HG03060 (cell line): ENCODE results near the gene KRT6B.

Experiments used
- ATAC-seq: cut with Tn5 transposase; IDR thresholded peaks from one replicate; pipeline ENCODE4 v1.9.1; 2021; ENCODE audit warnings: low read depth, moderate number of reproducible peaks; ENCODE audit not compliant: unreplicated experiment

The KRT6B gene

DNA sequence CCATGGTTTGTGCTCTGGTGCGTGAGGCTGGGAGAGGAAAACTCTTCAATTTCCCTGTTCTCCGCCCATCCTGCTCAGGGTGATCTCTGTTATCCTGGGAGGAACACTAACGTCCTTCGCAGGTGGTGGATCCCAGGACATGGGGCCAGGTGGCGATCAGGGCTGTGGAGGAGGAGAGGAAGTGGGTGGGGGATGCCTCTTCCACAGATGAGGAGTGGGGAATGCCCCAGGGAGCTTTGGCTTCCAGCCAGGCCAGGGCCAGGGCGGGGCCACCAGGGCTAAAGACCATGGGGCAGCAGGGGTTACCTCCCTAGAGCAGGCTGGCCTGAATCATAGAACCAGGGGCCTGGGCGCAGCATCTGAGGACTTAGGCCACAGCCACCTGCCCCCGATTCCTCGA is 14.4 kb downstream of the KRT6B start:
- ATAC-seq = no peak

DNA sequence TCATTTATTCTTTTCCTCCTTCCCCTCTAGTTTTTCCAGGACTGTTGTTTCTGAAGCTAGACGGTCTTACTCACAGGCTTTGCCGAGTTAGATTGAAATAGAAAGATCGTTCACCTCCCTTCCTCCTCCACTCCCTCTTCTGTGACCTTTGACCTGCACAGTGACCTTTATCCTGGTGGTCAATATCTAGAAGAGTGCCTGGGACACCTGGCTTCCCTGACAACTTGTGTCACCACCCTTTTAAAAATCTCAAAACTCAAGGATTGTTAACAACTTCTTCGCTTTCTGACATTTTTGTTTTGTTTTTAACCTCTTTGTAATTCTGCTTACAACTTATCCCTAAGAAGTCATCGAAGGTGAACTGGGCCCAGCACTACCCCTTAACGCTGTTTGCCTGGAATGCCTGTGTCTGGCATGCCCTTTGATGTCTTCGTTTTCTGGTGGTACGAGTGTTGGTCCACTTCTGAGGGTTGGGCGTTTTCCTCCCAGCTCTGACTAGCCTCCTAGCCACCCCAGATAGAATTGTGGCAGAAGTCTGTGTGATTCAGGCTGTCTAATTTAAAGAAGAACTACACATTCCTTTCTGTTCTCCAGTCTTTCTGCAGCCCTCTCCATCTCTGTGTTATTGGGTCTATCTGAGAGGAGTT is 15.0 kb downstream of the KRT6B start:
- no peak for ATAC-seq

DNA sequence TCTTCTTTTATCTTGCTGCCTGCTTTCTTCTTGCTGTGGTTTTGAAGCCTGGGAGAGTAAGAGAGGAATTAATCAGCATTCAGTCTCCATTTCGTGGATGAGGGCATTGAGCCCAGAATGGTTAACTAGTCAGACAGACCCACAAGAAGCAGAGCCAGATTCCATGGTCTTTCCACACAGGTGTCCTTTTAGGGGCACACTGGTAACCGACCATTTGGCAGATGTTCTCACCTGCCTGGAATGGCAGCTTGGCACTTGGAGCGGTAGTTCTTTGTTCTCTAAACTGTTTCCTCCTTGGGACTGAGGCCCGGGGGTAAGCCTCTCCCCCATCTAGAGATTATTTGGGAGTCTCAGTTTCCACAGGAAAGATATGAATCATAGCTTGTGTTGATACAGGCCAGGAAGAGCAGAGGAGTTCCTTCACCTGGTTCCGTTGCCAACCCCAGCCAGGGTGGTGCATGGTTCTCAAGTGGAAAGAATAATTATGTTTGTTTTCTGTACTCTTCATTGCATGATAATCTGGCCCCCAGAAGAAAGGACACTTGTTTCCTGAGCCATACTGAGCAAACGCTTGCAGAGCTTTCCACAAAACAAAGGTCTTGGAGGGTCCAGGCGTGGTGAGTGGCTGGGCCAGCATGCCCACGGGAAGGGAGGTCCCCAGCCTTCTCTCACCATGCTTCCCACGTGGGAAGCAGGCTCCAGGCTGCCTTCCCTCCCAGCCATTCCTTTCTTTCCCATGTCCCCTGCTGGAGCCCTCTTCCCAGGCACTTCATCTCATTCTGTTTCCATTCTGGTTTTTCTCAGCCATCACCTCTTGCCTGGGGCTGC is 15.7 kb downstream of the KRT6B start:
- ATAC-seq = no peak

DNA sequence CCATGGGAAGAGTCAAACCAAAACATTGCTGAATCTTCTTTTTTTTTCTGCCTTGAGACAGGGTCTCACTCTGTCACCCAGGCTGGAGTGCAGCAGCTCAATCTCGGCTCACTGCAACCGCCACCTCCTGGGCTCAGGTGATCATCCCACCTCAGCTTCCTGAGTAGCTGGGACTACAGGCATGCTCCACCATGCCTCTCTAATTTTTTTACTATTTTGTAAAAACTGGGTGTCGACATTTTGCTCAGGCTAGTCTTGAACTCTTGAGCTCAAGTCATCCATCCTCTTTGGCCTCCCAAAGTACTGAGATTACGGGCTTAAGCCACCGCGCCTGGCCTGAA is 16.3 kb downstream of the KRT6B start:
- ATAC-seq = no peak

DNA sequence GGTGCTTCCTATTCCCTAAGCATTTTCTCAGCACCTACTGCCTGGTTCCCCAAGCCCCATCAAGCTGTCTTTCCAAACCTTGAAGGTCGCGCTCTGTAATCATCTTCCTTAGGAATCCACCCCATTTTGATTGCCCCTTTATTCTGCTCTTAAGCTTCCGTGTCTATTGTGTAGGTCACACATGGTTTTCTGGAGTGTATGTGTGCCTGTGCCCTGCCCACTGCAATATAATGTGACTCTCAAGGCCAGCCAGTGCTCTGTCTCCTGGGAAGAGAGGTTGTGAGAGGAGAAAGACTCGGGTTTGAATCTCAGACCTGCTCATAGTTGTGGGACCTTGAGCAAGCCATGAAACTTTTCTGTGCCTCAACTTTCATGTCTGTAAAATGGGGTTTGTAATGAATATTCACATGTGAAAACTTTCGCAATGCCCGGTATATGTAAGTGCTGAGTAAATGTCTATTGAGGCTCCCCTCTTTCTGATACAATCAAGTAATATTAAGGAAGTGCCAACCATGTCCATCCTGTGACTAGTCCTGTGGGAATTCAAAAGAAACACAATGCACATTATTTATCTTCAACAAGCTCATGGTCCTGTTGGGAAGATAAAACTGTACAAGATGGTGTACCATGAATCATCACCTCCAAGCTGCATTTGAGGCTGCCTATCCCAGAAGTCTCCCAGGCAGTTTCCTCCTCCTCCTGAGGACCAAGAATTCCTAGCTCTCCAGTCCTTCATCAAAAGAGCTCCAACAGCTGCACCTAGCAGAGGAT is 17.0 kb downstream of the KRT6B start:
- no peak for ATAC-seq

DNA sequence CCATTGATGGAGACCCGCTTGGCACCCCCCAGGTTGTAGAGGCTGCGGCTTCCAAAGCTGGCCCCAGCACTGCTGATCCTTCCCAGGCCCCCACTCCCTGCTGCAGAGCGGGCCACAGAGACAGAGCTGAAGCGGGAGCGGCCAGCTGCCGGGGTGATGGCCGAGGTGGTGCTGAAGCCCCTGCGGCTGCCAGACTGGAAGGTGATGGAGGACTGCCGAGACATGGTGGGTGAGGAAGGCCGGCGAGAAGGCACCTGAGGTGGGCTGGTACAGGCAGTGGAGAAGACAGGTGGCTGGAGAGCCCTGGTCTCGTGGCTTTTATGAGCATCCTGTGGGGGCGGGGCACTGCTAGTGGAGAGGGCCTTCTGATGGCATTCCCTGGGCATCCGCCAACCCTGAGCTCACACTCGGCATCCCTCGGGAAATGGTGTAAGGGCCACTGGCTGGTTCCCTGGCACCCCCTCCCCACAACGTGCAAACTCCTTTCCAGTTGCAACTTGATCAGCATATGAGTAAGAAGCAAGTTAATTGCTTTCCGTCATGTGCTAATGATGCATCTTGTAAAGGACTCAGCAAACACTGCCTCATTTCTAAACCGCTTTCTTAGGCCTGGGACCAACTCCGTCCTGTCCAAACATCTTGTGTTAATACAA is 17.7 kb downstream of the KRT6B start, which contains the start of gene KRT75:
Gene KRT75, minus strand, starts transcription at position 291 of the 653 bp plus-strand sequence. Its CDS starts 67 bp downstream, at position 224.
- no peak for ATAC-seq

DNA sequence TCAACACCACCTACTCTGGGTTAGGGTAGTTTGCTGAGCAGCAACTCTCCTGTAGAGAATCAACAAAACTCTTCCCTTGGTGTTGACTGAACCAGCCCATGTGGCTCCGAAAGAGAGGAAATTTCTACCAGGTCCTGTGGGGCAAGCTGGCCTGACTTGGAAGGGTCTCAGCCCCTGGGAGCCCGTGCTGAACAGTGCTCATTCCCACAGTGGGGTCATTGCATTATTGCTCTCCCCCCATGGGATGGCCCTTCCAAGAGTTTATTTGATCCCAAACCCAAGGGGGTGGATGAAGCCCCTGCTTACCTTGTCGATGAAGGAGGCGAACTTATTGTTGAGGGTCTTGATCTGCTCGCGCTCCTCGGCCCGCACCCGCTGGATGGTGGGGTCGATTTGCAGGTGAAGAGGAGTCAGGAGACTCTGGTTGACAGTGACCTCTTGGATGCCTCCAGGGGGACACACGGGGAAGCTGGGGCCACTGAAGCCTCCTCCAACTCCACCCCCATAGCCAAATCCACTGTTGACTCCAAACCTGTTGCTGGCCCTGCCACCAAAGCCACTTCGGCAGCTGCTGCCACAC is 18.4 kb downstream of the KRT6B start:
- ATAC-seq = no peak

DNA sequence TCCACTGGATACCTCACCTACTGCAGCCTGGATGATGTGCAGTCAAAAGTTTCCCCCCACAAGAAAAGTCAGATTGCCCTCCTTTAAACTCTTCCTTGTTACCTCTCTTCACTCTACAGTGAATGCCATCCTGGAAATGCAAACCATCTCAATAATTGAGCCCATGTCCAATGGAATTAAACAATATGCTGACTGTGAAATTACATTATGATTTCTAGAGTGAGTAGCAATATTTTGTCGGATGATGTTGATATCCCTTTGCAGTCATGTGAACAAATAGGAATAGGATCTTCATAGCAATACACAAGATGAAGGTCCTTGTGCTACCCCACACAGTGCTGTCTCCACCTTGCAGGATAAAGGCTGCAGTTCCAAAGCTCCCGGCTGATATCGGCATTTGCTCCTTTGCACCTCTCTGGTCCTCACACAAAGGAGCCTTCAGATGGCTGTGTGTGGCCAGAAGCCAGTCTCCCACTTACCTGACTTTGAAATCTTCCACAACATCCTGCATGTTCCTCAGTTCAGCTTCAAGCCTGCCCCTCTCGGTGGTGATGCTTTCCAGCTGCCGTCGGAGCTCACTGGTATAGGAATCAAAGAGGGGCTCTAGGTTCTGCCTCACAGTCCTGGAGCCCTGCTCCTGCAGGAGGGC is 19.3 kb downstream of the KRT6B start:
- ATAC-seq = no peak

DNA sequence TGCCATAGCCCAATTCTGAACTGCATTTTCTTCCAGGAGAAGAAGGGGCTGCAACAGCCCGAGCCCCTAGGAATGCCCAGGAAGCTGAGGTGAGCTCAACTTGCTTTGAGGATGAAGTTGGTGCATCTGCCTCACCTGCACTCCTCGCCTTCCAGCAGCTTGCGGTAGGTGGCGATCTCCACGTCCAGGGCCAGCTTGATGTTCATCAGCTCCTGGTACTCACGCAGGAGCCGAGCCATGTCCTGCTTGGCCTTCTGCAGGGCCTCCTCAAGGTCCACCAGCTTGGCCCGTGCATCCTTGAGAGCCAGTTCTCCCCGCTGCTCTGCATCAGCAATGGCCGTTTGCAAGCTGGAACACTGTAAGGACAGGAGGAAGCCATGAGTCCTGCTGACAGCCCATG is 23.8 kb downstream of the KRT6B start:
- no peak for ATAC-seq

DNA sequence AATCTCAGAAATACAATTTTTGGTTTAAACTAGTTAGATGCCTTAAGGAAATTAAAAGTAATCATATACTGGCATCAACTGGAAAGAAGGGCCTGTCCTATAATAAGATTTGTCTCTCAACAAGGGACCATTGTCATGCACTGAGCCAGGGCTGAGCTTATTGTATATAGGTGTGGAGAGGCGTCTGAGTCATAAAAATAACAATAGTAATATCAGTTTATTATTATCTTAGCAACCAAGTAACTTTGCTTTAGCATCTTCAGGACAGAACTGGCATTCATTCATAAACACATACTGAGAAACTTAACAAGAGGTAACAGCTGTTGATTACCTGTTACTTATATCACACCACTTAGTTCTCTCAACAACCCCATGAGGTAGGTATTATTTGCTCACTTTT is 24.9 kb downstream of the KRT6B start:
- ATAC-seq = no peak

DNA sequence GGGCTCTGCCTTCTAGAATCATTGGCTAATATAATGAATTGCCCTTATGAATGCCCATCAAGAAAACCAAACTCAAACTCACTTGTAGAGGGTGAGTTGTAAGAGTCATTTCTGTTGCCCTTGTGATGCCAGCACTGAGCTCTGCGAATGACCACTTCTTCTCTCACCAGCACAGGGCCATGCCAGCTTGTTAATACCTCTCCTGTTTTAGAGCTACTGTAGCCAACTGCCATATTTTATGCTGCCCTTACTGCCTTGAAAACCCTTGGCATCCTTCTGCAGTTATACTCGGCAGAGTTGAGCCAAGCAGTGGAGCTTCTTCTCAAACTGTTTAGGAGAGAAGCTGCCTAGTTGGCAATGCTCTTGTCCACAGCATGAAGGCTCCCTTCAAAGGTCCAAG is 25.9 kb downstream of the KRT6B start:
- ATAC-seq = no peak

DNA sequence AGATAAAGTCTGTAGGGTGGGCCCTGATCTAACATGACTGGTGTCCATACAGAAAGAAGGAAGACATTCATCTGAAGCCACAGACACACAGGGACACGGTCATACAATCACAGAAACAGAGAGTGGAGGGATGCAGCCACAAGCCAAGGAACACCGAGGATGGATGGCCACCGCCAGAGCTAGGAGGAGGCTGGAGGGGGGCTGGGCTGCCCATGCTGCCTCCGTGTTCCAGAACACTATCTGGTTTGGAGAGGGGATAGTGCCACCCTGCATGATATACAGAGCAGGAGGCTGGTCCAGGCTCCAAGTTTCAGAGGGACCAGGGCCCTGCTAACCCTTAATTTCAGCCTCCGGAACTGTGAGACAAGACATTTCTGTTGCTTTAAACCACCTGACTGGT is 26.5 kb downstream of the KRT6B start:
- no peak for ATAC-seq

DNA sequence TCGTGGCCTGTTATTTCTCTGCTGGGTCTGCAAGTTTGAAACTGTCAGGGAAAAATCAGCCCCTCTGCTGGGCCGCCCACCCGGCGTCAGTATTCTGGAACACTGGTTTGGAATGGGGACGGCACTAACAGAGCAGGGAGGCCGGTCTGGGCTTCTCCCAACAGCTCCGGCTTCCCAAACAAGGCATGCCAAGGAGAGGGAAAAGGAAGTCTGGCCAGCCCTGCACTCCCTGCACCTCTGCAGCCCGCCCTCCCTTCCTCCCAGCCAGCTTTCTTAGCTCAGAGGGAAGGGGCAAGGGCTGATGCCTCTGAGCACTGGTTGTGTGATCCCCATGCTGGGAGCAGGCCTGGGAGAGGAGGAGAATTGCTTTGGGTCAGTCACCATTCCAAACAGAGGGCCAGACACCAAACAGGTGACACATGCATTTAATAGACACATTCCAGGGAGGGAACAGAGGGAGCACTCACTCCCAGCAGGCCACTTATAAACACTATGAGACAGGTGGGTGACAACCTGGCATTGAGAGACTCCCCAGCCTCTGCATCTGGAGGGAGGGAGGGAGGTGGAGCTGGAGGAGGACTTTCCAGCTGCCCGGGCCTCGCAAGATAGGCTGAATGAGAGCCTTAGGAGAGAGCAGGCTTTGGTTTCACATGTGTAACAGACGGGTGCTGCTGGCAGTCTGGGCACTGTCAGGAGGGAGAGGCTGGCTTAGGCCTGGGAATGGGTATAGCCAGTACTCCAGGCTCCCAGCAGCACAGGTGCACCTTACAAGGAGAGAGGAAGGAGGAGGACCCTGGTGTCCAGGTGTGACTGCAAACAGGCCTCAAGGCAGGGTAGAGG is 28.1 kb downstream of the KRT6B start:
- ATAC-seq = no peak

DNA sequence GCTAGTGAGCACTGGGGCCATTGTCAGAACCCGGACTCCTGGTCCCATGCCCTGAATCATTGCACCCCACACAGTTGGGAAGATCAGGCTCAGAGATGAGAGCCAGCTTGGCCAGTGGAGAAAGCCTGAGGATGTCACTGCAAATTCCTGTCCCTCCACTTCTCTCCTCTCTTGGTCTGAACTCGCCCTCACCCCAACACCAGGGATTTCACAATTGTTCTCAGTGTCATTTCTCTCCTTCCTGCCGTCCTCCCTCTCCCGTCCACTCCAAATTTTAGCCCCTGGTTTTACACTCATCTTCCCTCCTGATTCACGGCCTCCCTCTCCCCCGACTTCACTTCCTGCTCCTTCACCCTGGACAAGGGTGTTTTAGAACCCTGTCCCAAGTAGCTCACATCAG is 28.9 kb downstream of the KRT6B start:
- no peak for ATAC-seq

DNA sequence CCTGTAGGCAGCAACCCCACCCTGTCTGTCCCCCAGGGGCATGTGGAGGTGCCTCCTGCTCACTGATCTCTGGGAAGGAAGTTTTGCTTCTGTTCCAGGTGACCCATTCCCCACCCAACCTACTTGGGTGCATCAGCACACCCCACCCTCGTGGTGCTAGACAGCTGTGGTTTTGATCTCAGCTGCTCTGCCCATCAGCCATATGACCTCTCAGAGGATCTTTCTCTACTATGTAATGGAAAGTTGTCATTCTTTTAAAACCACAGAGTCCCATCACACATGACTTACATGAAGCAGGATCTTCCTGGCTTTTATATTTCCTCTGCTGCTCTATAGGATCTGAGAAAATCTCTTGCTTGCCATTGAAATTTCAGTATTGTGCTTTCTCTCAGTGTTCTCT is 32.3 kb downstream of the KRT6B start:
- no peak for ATAC-seq

DNA sequence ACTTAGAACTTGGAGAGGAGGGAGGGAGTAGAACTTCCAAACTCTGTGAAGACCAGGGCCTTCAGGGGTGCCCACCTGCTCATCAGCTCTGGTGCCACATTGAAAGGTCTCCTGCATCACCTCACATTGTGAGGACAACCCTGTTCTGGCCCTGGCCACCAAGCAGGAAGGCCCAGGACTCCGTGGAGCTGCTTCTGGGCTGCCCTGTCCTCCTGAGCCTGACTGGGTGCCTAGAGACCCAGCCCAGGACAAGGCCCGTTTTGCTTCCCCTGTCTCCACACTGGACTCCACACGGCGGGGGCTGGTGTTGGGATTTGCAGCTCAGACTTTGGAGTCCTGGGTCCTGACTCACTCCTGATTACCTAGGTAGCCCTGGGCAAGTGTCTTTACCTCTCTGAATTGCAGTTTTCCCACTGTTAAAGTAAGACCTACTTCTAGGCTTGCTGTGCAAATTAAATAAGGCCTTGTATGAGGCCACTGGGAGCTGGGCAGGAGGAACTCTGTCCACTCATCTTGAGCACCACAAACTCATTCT is 33.3 kb downstream of the KRT6B start:
- ATAC-seq = no peak

DNA sequence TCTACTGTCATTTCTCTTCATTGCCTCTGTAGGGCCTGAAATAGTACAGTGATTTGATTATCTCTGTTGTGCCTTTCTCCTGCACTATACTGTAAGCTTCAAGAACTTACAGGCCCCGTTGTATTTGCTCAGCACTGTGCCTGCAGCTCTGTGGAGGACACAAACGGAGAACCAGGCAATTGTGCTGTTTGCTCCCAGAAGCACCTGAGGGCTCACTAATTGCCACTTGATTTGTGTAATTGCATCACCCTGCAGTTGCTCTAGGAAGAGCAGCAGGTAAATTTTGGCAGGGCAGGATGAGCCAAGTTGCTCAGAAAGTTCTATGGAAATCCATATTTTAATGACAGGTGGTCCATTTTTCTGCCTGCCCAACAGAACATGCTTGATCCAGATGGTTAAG is 34.2 kb downstream of the KRT6B start:
- ATAC-seq = no peak

DNA sequence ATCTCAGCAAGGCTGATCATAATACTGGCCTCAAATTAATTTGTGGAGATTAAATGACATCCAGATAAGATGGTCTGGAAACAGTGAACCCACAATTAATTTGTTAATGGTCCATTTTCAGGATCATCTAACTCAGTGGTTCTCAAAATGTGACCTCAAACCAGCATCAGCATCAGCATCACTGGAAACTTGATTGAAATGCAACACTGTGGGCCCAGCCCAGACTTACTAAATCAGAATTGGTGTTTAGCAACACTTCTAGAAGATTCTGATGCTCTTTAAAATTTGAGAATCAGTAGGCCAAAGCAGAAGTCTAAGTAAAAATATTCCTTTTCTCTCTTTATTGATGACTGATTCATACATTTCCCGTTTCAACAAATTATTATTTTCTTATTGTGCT is 35.2 kb downstream of the KRT6B start:
- ATAC-seq = no peak
